ENCODE data around the gene POLR1A.

Gene POLR1A

DNA sequence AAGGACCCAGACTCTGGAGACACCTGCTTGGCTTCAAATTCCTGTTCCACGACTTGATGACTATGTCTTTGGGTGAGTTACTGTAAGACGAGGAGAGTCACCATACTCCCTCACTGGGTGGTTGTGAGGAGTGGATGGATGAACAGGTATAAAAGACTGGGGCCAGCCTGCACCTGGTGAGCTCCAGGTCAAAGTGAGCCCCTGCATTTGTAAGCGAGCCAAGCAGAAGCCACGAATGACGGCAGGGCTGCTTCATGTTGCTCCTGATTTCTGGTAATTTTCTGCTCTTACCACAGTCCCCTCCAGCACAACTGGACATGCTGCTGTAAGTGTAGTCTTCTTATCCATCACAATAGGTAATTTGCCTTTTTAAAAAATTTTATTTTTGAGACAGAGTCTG is 86.6 kb downstream of the POLR1A start:
- peak; percentile 7 for DNase-seq

DNA sequence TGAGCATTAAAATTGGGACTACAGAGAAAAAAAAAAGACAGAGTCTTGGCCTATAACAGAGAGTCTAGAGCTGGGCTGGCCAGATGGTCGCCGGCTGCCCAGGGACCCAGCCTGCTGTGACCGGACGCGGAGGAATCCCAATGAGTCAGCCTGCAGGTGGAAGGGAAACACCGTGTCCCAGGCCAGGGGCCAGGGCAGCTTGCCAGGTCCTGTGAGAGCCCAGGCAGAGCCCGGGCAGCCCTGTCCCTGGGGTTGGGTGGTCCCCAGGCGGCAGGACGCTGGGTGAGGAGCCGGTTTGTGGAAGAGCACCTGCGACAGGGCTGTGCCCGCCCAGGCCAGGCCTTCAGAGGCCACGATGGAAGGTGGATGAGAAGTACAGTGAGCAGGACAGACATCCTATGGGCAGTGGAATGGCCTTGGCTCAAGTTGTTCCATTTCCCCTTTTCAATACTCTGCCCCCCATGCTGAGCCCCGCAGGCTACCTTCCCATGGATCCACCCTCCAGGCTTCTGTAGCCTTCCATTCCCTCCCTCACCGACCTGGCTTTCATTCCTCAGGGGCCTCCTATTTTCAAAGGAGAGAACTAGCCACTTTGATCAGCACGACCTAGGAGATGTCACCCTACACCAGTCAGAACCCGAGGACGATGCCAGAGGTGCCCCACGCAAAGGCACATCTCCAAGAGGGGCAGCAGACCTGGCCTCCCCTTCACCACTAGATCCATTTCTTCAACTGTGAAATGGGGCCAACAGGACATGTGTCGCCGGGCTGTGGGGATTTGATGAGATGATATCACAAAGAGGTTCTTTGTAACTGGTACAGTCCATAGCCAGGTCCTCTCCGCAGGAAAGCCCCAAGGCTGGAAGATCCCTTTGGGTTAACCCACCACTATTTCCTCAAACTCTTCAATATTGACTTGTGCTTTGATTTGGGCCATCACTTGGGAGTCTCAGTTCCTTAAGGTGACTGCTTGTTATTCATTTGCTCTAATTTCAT is 87.5 kb downstream of the POLR1A start:
- peak; percentile 57 for DNase-seq

DNA sequence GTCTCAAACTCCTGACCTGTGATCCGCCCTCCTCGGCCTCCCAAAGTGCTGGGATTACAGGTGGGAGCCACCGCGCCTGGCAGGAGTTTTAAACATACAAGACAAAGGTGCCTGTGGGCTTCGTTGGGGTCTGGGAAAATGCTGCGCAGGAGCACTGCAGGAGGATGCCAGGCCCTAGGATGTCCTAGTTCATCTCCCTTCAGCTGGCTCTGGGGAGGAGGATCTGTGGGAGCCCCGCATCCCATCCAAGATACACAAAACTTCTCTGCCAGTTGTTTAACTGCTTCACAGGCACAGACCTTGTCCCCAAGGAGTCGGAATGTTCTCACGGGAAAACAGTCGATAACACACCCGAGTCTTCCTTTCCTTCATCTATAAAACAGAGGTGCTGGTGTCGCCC is 89.1 kb downstream of the POLR1A start:
- no peak for DNase-seq

GRCh38 chr2:86015699-86016098 is 90.0 kb downstream of the POLR1A start:
- DNase-seq, result no peak

DNA sequence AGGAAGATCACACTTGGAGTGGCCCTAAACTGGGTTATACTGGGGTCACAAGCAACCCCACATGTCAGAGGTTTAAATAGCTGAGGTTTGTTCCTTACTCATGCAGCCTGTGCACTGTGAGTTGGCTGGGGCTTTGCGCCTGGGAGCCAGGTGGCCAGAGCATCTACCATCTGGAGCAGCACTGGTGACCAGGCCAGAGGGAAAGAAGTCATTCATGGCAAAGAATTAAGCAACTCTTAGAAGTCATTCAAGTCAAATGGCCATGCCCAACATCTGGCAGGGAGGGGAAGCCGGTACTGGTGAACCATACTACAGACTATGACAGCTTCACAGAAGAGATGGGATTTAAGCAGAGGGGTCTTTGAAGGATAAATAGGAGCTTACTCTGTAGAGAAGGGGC is 90.7 kb downstream of the POLR1A start:
- DNase-seq, result no peak

- no peak for DNase-seq
These were observed 91.2 kb downstream of the POLR1A start for GRCh38 chr2:86014493-86014892.

GRCh38 chr2:86012007-86012712 is 93.5 kb downstream of the POLR1A start:
- DNase-seq, result no peak

GRCh38 chr2:86011449-86011941 is 94.2 kb downstream of the POLR1A start:
- no peak for DNase-seq

GRCh38 chr2:86010083-86010482 is 95.6 kb downstream of the POLR1A start:
- no peak for DNase-seq

GRCh38 chr2:86006524-86006923 is 99.2 kb downstream of the POLR1A start:
- no peak for DNase-seq

DNA sequence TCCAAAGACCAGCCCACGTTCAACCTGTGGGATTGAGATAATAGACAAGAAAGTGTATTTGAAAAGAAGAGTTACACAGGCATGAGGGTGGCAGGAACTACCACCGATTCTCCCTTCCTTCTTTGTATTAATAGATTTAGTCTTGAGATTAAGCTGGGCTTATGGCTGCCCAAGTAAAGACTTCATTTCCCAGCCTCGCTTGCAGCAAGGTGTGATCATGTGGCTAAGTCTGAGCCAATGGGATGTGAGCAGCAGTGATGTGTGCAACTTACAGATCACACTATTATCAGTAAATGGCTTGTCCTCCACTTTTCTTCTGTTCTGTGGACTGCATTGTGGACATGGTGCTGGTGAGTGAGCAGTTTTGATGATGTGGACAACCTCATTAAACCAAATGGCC is 101.7 kb downstream of the POLR1A start:
- no peak for DNase-seq

DNA sequence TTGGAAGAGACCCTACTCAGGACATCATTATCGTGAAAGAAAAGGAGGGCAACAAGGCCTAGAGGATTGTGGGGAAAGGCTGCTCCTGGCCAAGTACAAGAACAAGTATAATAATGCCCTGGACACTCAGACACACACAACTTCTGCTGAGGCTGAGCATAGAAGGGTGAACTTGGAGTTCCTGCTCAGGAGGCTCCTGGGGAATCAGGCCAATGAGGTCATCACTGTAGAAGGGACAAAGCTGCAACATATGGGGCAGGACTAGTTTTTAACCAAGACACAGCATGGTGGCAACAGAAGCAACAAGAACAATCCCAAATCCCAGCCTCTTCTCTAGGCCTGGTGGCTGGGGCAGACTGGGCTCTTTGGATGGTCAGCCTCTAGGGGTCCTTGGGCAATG is 102.6 kb downstream of the POLR1A start:
- DNase-seq, result no peak

- no peak for DNase-seq
These were observed 103.3 kb downstream of the POLR1A start for GRCh38 chr2:86002375-86002774.

- DNase-seq, result no peak
These were observed 104.4 kb downstream of the POLR1A start for GRCh38 chr2:86001326-86001725.

- no peak for DNase-seq
These were observed 104.8 kb downstream of the POLR1A start for GRCh38 chr2:86000938-86001312.

GRCh38 chr2:86000131-86000937 is 105.4 kb downstream of the POLR1A start:
- no peak for DNase-seq

- peak; percentile 63 for DNase-seq
These were observed 106.4 kb downstream of the POLR1A start for GRCh38 chr2:85999061-85999831.

DNA sequence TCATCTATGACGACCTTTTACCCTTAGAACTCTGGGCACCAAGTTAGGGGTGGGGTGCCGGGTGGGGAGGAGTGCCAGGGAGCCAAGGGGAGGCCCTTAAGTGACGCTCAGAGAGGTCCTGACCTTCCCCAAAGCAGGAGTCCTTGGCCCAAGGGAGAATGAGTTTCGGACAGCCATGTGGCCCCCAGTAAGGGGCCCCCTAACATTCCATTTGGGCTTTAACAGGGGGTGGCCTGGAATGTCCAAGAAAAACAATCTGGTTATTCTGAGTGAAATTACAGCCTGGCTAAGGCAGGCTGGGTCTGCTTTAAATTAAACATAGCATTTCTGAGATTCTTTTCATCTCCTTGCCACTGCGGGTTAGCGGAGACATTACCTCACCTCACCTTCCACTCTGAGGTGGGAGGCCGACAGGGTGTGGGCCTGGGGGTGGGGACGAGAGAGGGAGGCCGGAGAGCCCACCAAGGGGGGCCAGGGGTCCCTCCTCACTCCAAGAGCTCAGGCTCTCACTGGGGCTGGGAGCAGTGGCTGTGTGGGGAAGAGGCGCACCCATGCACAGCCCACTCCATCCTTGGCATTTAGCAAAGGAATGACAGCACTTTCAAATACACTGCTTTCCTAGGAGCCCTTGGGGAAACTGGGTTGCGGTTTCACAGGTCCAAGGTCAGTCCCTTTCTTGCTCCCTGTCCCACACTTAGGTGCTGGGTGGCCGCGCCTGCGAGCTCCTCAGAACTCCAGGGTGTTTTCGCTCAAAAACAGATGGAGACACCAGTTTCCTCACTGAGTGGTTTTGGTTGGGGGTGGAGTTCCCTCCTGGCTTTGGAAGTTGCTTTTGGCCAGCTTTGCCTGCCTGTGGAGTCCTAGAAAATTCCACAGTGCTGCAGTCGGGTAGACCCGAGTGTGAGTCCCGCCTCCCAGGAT is 107.4 kb downstream of the POLR1A start:
- peak; percentile 84 for DNase-seq

GRCh38 chr2:85997017-85997970 is 108.4 kb downstream of the POLR1A start:
- peak; percentile 71 for DNase-seq

GRCh38 chr2:85996591-85996990 is 109.1 kb downstream of the POLR1A start:
- DNase-seq, result peak; percentile 51

Data from right hindlimb (tissue), 1 donor.